ENCODE results near the gene RBM28.

RBM28 gene

GRCh38 chr7:128274884-128275603, 68.7 kb downstream of the RBM28 start:
- Histone ChIP-seq H3K79me1 (replicated peaks; ENCODE audit: low read length, poor library complexity, severe bottlenecking) (no peaks in the 10 kb centered on the region), H3K4me3 (ENCODE audit: insufficient read depth in 1 of 2, low read depth in 1 of 2, low read length in 2 of 2) (no peak overlapping the region), H3K4me2 (ENCODE audit: low read length, poor library complexity, severe bottlenecking) (no peak overlapping the region), H3K23ac (ENCODE audit: low read length in 2 of 2) (no peak overlapping the region), H2BK12ac (ENCODE audit: low read length in 2 of 2) (no peak overlapping the region), H3K27me3 (ENCODE audit: control insufficient read depth in 1 of 2, insufficient read depth in 1 of 2, low read length in 2 of 2) (peaks cover 19 to 30% of the 10 kb centered on the region in 2 experiments), H2AFZ (ENCODE audit: low read depth, low read length) (no peak overlapping the region), H3K9me3 (ENCODE audit: control insufficient read depth, low read length) (peaks cover 10% of the 10 kb centered on the region), H2BK5ac (ENCODE audit: low read depth, low read length, poor library complexity, severe bottlenecking) (no peak overlapping the region), H3K36me3 (ENCODE audit: control insufficient read depth in 1 of 2, insufficient read depth in 2 of 2, low read depth in 1 of 2, low read length in 2 of 2) (no peaks in the 10 kb centered on the region), H3K14ac (ENCODE audit: low read length in 2 of 2) (no peak overlapping the region), H3K18ac (ENCODE audit: low read depth in 1 of 2, low read length in 2 of 2) (no peak overlapping the region), H3K27ac (ENCODE audit: low read length, poor library complexity, severe bottlenecking) (no peak overlapping the region), H4K91ac (ENCODE audit: low read length) (no peak overlapping the region), H2BK120ac (ENCODE audit: low read depth, low read length) (no peak overlapping the region), H3K9ac (ENCODE audit: low read length) (no peak overlapping the region), H2AK5ac (ENCODE audit: low read length, severe bottlenecking) (no peak overlapping the region), H2BK15ac (ENCODE audit: low read depth, poor library complexity, severe bottlenecking) (no peak overlapping the region), H4K8ac (ENCODE audit: low read length) (no peak overlapping the region), H3K4ac (ENCODE audit: low read depth in 1 of 2, low read length in 2 of 2) (no peak overlapping the region), H3K4me1 (ENCODE audit: control insufficient read depth, insufficient read depth, low read depth, low read length) (no peaks in the 10 kb centered on the region)
- DNase-seq: no peak
- WGBS: 61% methylated on average over 3 of the region's 3 CpGs

- Histone ChIP-seq H2BK120ac (ENCODE audit: low read depth, low read length) (no peak overlapping the region), H3K23ac (ENCODE audit: low read length in 2 of 2) (no peak overlapping the region), H3K4me2 (ENCODE audit: low read length, poor library complexity, severe bottlenecking) (no peak overlapping the region), H3K27me3 (ENCODE audit: control insufficient read depth in 1 of 2, insufficient read depth in 1 of 2, low read length in 2 of 2) (peaks cover 19 to 31% of the 10 kb centered on the region in 2 experiments), H4K91ac (ENCODE audit: low read length) (no peak overlapping the region), H4K8ac (ENCODE audit: low read length) (no peak overlapping the region), H3K4ac (ENCODE audit: low read depth in 1 of 2, low read length in 2 of 2) (no peak overlapping the region), H3K18ac (ENCODE audit: low read depth in 1 of 2, low read length in 2 of 2) (no peak overlapping the region), H2BK15ac (ENCODE audit: low read depth, poor library complexity, severe bottlenecking) (no peak overlapping the region), H2AK5ac (ENCODE audit: low read length, severe bottlenecking) (no peak overlapping the region), H3K79me1 (replicated peaks; ENCODE audit: low read length, poor library complexity, severe bottlenecking) (no peaks in the 10 kb centered on the region), H3K27ac (ENCODE audit: low read length, poor library complexity, severe bottlenecking) (no peak overlapping the region), H2BK12ac (ENCODE audit: low read length in 2 of 2) (no peak overlapping the region), H2BK5ac (ENCODE audit: low read depth, low read length, poor library complexity, severe bottlenecking) (no peak overlapping the region), H3K14ac (ENCODE audit: low read length in 2 of 2) (no peak overlapping the region), H3K4me1 (ENCODE audit: control insufficient read depth, insufficient read depth, low read depth, low read length) (no peaks in the 10 kb centered on the region), H3K9me3 (ENCODE audit: control insufficient read depth, low read length) (peaks cover 7% of the 10 kb centered on the region), H3K4me3 (ENCODE audit: insufficient read depth in 1 of 2, low read depth in 1 of 2, low read length in 2 of 2) (no peak overlapping the region), H3K9ac (ENCODE audit: low read length) (no peak overlapping the region), H3K36me3 (ENCODE audit: control insufficient read depth in 1 of 2, insufficient read depth in 2 of 2, low read depth in 1 of 2, low read length in 2 of 2) (no peaks in the 10 kb centered on the region), H2AFZ (ENCODE audit: low read depth, low read length) (no peak overlapping the region)
- no peak for DNase-seq
- WGBS: 74% methylated on average over 4 of the region's 4 CpGs
Measured at GRCh38 chr7:128274246-128274883, 69.3 kb downstream of the RBM28 start.

GRCh38 chr7:128271942-128272481, 71.7 kb downstream of the RBM28 start:
- no peaks in the 10 kb centered on the region for H3K9me3 ChIP-seq (ENCODE audit: control insufficient read depth, low read length)
- no peak overlapping the region for H2BK5ac ChIP-seq (ENCODE audit: low read depth, low read length, poor library complexity, severe bottlenecking)
- peak overlapping the region in 1 of 2 experiments; percentile 69 for H3K4me3 ChIP-seq (ENCODE audit: insufficient read depth in 1 of 2, low read depth in 1 of 2, low read length in 2 of 2)
- H3K79me1 ChIP-seq (replicated peaks; ENCODE audit: low read length, poor library complexity, severe bottlenecking): no peaks in the 10 kb centered on the region
- H3K4me1 ChIP-seq (ENCODE audit: control insufficient read depth, insufficient read depth, low read depth, low read length): peaks cover 9% of the 10 kb centered on the region
- H3K23ac ChIP-seq (ENCODE audit: low read length in 2 of 2): no peak overlapping the region
- no peak overlapping the region for H2BK120ac ChIP-seq (ENCODE audit: low read depth, low read length)
- H3K9ac ChIP-seq (ENCODE audit: low read length): peak overlapping the region; percentile 72
- H3K18ac ChIP-seq (ENCODE audit: low read depth in 1 of 2, low read length in 2 of 2): no peak overlapping the region
- no peaks in the 10 kb centered on the region for H3K36me3 ChIP-seq (ENCODE audit: control insufficient read depth in 1 of 2, insufficient read depth in 2 of 2, low read depth in 1 of 2, low read length in 2 of 2)
- H2AFZ ChIP-seq (ENCODE audit: low read depth, low read length): no peak overlapping the region
- peaks cover 32 to 35% of the 10 kb centered on the region in 2 experiments for H3K27me3 ChIP-seq (ENCODE audit: control insufficient read depth in 1 of 2, insufficient read depth in 1 of 2, low read length in 2 of 2)
- no peak overlapping the region for H4K91ac ChIP-seq (ENCODE audit: low read length)
- H3K14ac ChIP-seq (ENCODE audit: low read length in 2 of 2): no peak overlapping the region
- H4K8ac ChIP-seq (ENCODE audit: low read length): peak overlapping the region; percentile 5
- H2BK12ac ChIP-seq (ENCODE audit: low read length in 2 of 2): no peak overlapping the region
- 90% methylated on average over 22 of the region's 30 CpGs for WGBS
- H3K4me2 ChIP-seq (ENCODE audit: low read length, poor library complexity, severe bottlenecking): no peak overlapping the region
- no peak overlapping the region for H2BK15ac ChIP-seq (ENCODE audit: low read depth, poor library complexity, severe bottlenecking)
- H3K4ac ChIP-seq (ENCODE audit: low read depth in 1 of 2, low read length in 2 of 2): no peak overlapping the region
- DNase-seq: no peak
- H3K27ac ChIP-seq (ENCODE audit: low read length, poor library complexity, severe bottlenecking): no peak overlapping the region
- no peak overlapping the region for H2AK5ac ChIP-seq (ENCODE audit: low read length, severe bottlenecking)

GRCh38 chr7:128271471-128271941, 72.2 kb downstream of the RBM28 start:
- Histone ChIP-seq H2AK5ac (ENCODE audit: low read length, severe bottlenecking) (no peak overlapping the region), H2BK12ac (ENCODE audit: low read length in 2 of 2) (no peak overlapping the region), H3K23ac (ENCODE audit: low read length in 2 of 2) (no peak overlapping the region), H4K8ac (ENCODE audit: low read length) (no peak overlapping the region), H3K18ac (ENCODE audit: low read depth in 1 of 2, low read length in 2 of 2) (no peak overlapping the region), H2BK120ac (ENCODE audit: low read depth, low read length) (no peak overlapping the region), H2AFZ (ENCODE audit: low read depth, low read length) (no peak overlapping the region), H3K14ac (ENCODE audit: low read length in 2 of 2) (peak overlapping the region in 1 of 2 experiments; percentile 7), H3K9me3 (ENCODE audit: control insufficient read depth, low read length) (no peaks in the 10 kb centered on the region), H3K27ac (ENCODE audit: low read length, poor library complexity, severe bottlenecking) (no peak overlapping the region), H3K9ac (ENCODE audit: low read length) (peak overlapping the region; percentile 72), H3K4me1 (ENCODE audit: control insufficient read depth, insufficient read depth, low read depth, low read length) (peaks cover 12% of the 10 kb centered on the region), H4K91ac (ENCODE audit: low read length) (no peak overlapping the region), H3K36me3 (ENCODE audit: control insufficient read depth in 1 of 2, insufficient read depth in 2 of 2, low read depth in 1 of 2, low read length in 2 of 2) (no peaks in the 10 kb centered on the region), H2BK15ac (ENCODE audit: low read depth, poor library complexity, severe bottlenecking) (no peak overlapping the region), H3K4ac (ENCODE audit: low read depth in 1 of 2, low read length in 2 of 2) (no peak overlapping the region), H3K4me3 (ENCODE audit: insufficient read depth in 1 of 2, low read depth in 1 of 2, low read length in 2 of 2) (peak overlapping the region in 1 of 2 experiments; percentile 69), H2BK5ac (ENCODE audit: low read depth, low read length, poor library complexity, severe bottlenecking) (no peak overlapping the region), H3K4me2 (ENCODE audit: low read length, poor library complexity, severe bottlenecking) (no peak overlapping the region), H3K79me1 (replicated peaks; ENCODE audit: low read length, poor library complexity, severe bottlenecking) (no peaks in the 10 kb centered on the region), H3K27me3 (ENCODE audit: control insufficient read depth in 1 of 2, insufficient read depth in 1 of 2, low read length in 2 of 2) (peaks cover 35 to 37% of the 10 kb centered on the region in 2 experiments)
- DNase-seq: no peak
- WGBS: 88% methylated on average over 37 of the region's 37 CpGs
